Adrenal gland (tissue), 12 donors: Measurements from ENCODE around the gene C3orf52. TPM values are rescaled to one million over a fixed set of nuclear protein-coding genes. Genes with fewer than 3 reads are reported as not detected.

Source experiments
- DNase-seq, 7 donors: peaks; one replicate each; pipeline ENCODE4 v3.0.0-alpha.2; 2019 to 2020
- H3K27ac ChIP-seq, 5 donors: fragments of 200-600 bp; sonication (generic) in 4 of 5; 1 replicate in 3 of 5; 2 replicates in 2 of 5; pipeline versions ENCODE4 v1.5.1 to v1.8.0; 2016 to 2020; ENCODE audit warnings: mild to moderate bottlenecking in 1 of 5
- H3K27me3 ChIP-seq: fragments of 200-600 bp; 2 replicates; pipeline ENCODE4 v1.8.0; 2021
- H3K36me3 ChIP-seq, 2 donors: fragments of 200-600 bp; replicated peaks in 1 of 2; 1 replicate in 1 of 2; 2 replicates in 1 of 2; pipeline versions ENCODE4 v1.5.1 to v1.8.0; 2018 to 2022
- H3K4me1 ChIP-seq, 2 donors: fragments of 200-600 bp; replicated peaks in 1 of 2; 1 replicate in 1 of 2; 2 replicates in 1 of 2; pipeline versions ENCODE4 v1.5.1 to v1.8.0; 2018 to 2021
- H3K4me3 ChIP-seq, 4 donors: fragments of 200-600 bp; sonication (generic) in 3 of 4; one replicate each; pipeline ENCODE4 v1.5.1; 2016 to 2018
- H3K9me3 ChIP-seq, 3 donors: fragments of 200-600 bp; sonication (generic) in 1 of 3; replicated peaks in 1 of 3; 1 replicate in 2 of 3; 2 replicates in 1 of 3; pipeline versions ENCODE4 v1.5.1 to v1.8.0; 2016 to 2021
- CTCF ChIP-seq, 6 experiments: fragments of 450-650 bp in 4 of 6; fragments of 200-600 bp in 2 of 6; sonication (generic) in 1 of 6; IDR thresholded peaks; 1 replicate in 5 of 6; 2 replicates in 1 of 6; pipeline versions ENCODE4 v1.5.1 to v1.8.0; 2016 to 2021; ENCODE audit warnings: antibody characterized with exemption in 6 of 6, mild to moderate bottlenecking in 2 of 6, moderate library complexity in 1 of 6
- POLR2A ChIP-seq, 2 donors: fragments of 450-650 bp; IDR thresholded peaks; one replicate each; pipeline ENCODE4 v1.6.1; 2017; ENCODE audit warnings: antibody characterized with exemption in 2 of 2, mild to moderate bottlenecking in 2 of 2, moderate library complexity in 1 of 2
- WGBS, 4 donors: extraction: QIAGEN DNeasy Blood & Tissue Kit in 2 of 4; methylation state at CpG; one replicate each; pipeline versions ENCODE4 v1.1.5 to v1.1.7; 2013 to 2017; 5-methylcytosine and 5-hydroxymethylcytosine counted together
- intact Hi-C, 2 donors: fragments of 100-400 bp; cut with DNase I; formaldehyde crosslinking; loops; one replicate each; pipeline versions ENCODE4 v1.14.1 to v1.15.0; 2022 to 2023
- microRNA counts, 2 donors: library from miRNA; unstranded; fragments of <30 nt; microRNA quantifications; one replicate each; lab custom pipeline; 2016
- microRNA-seq, 3 donors: library from miRNA; unstranded; fragments of <30 nt; microRNA quantifications; one replicate each; pipeline ENCODE4, GENCODE V29; 2017 to 2020
- polyA plus RNA-seq, 3 donors: library from polyadenylated mRNA; stranded (reverse); fragments of 200-250 nt in 2 of 3; fragments of 350-450 nt in 1 of 3; fragmentation: Illumina TruSeq in 1 of 3; extraction: RNeasy Lipid Tissue Mini Kit (QIAGEN cat#74804) in 1 of 3; gene quantifications; one replicate each; pipeline ENCODE4 v1.2.3, GENCODE V29; 2013 to 2014
- small RNA-seq, 2 donors: library from RNA; depleted of rRNA; stranded (forward); fragments of <200 nt; gene quantifications; one replicate each; pipeline ENCODE3, GENCODE V24; 2016
- total RNA-seq, 9 donors: library from RNA; depleted of rRNA in 4 of 9; stranded (reverse); fragments of >200 nt in 4 of 9; fragments of 120-200 nt in 1 of 9; fragmentation: NEBNext Ultra II Directional in 1 of 9; extraction: Animal tissue kit (Norgen Biotek cat#: 25700) in 1 of 9; gene quantifications; one replicate each; pipeline versions ENCODE4 v1.1.0 to v1.2.4, GENCODE V29; 2013 to 2023
- donor health status: healthy with polysubstance abuse.
- donor health status: Bipolar disorder and iron deficiency.
- donor health status: DM: yes; HTN: yes; CAD: no.
- donor health status: DM: no; HTN: no; CAD: no.
- donor health status: DM: no; HTN: no; CAD: no.
- donor health status: DM: yes; HTN: yes; CAD: no.

Gene C3orf52
- total and polyA plus RNA-seq, 12 donors: 0.06 to 9.0 (median 2.2) TPM

GRCh38 chr3:112143689-112144088 lies 57.5 kb downstream of the C3orf52 start:
- intact Hi-C loops: no loop called here
- H3K36me3 ChIP-seq: no peaks in the 10 kb centered on the region
- H3K9me3 ChIP-seq: no peaks in the 10 kb centered on the region
- H3K4me1 ChIP-seq: no peaks in the 10 kb centered on the region
- no peak for DNase-seq
- TF ChIP-seq POLR2A (IDR thresholded peaks at IDR 0.05) (no peak), CTCF (IDR thresholded peaks at IDR 0.05) (no peak)
- no peak overlapping the region for H3K4me3 ChIP-seq
- no peak overlapping the region for H3K27ac ChIP-seq
- WGBS, 4 donors: 20 to 57% (median 36%) methylated on average over 1 of the region's 1 CpG
- H3K27me3 ChIP-seq: no peaks in the 10 kb centered on the region

- H3K27me3 ChIP-seq: no peaks in the 10 kb centered on the region
- WGBS, 4 donors: 87 to 100% (median 93%) methylated on average over 1 of the region's 1 CpG; no CpG with 5 or more reads in 1 of the 4 donors
- TF ChIP-seq POLR2A (IDR thresholded peaks at IDR 0.05) (no peak), CTCF (IDR thresholded peaks at IDR 0.05) (no peak)
- H3K4me1 ChIP-seq: no peaks in the 10 kb centered on the region
- DNase-seq: no peak
- H3K27ac ChIP-seq: no peak overlapping the region
- H3K4me3 ChIP-seq: no peak overlapping the region
- intact Hi-C loops: no loop called here
- no peaks in the 10 kb centered on the region for H3K36me3 ChIP-seq
- H3K9me3 ChIP-seq: no peaks in the 10 kb centered on the region
Observed at GRCh38 chr3:112149136-112149535, 62.9 kb downstream of the C3orf52 start.

GRCh38 chr3:112167758-112168157 lies 81.6 kb downstream of the C3orf52 start:
- Histone ChIP-seq H3K4me3 (no peak overlapping the region), H3K27ac (no peak overlapping the region), H3K4me1 (no peaks in the 10 kb centered on the region), H3K27me3 (no peaks in the 10 kb centered on the region), H3K36me3 (no peaks in the 10 kb centered on the region), H3K9me3 (no peaks in the 10 kb centered on the region)
- intact Hi-C loops: no loop called here
- TF ChIP-seq CTCF (IDR thresholded peaks at IDR 0.05) (no peak), POLR2A (IDR thresholded peaks at IDR 0.05) (no peak)
- WGBS, 4 donors: 82 to 96% (median 91%) methylated on average over 2 of the region's 2 CpGs
- no peak for DNase-seq

MicroRNAs within 50 kb of the gene (microRNA counts, 767-probe panel; counts per million panel counts)
- 0 counts per million in 2 donors for microRNA hsa-miR-567 (lab: Ali Mortazavi, UCI)

Small RNA genes within 50 kb of the gene (microRNA-seq; reads per million reads assigned to microRNA genes)
- gene MIR567: 0 reads per million in 3 donors

Small RNA genes within 50 kb of the gene (small RNA-seq; reads per million reads assigned to genes)
- 0 reads per million in 2 donors for gene MIR567

Other genes with a start within 250 kb of the C3orf52 start
- gene PHLDB2, start 227.1 kb upstream of the C3orf52 start, total RNA-seq: 10 to 100 TPM in 8 of 9 donors, 1 to 10 TPM in 1; 7.4 to 26.1 (median 14.2) TPM
- 10 to 100 TPM in 2 of 3 donors, 1 to 10 TPM in 1; 6.2 to 39.6 (median 12.9) TPM for gene PHLDB2, start 227.1 kb upstream of the C3orf52 start, polyA plus RNA-seq
- 10 to 100 TPM; 27.6 to 81.8 (median 49.6) TPM for gene ABHD10, start 107.4 kb upstream of the C3orf52 start, total RNA-seq
- gene ABHD10, start 107.4 kb upstream of the C3orf52 start, polyA plus RNA-seq: 10 to 100 TPM; 28.6 to 47.7 (median 30.3) TPM
- gene TAGLN3, start 87.5 kb upstream of the C3orf52 start, total RNA-seq: 10 to 100 TPM in 4 of 9 donors, 1 to 10 TPM in 1, under 1 TPM in 1, not detected in 3; 0.55 to 22.4 (median 11.2) TPM
- gene TAGLN3, start 87.5 kb upstream of the C3orf52 start, polyA plus RNA-seq: 10 to 100 TPM; 27.6 to 52.1 (median 42.4) TPM
- not detected for gene TMPRSS7, start 51.7 kb upstream of the C3orf52 start, total RNA-seq
- not detected for gene TMPRSS7, start 51.7 kb upstream of the C3orf52 start, polyA plus RNA-seq
- 1 to 10 TPM in 1 of 9 donors, under 1 TPM in 4, not detected in 4; 0.17 to 1.8 (median 0.26) TPM for gene GCSAM, start 46.9 kb downstream of the C3orf52 start, total RNA-seq
- gene GCSAM, start 46.9 kb downstream of the C3orf52 start, polyA plus RNA-seq: under 1 TPM in 2 of 3 donors, not detected in 1; 0.07 to 0.26 TPM
- under 1 TPM in 1 of 9 donors, not detected in 8; 0.72 TPM for gene SLC9C1, start 207.8 kb downstream of the C3orf52 start, total RNA-seq
- gene SLC9C1, start 207.8 kb downstream of the C3orf52 start, polyA plus RNA-seq: not detected
- 10 to 100 TPM in 1 of 9 donors, 1 to 10 TPM in 7, not detected in 1; 1.3 to 11.3 (median 3.2) TPM for gene CD200, start 246.8 kb downstream of the C3orf52 start, total RNA-seq
- gene CD200, start 246.8 kb downstream of the C3orf52 start, polyA plus RNA-seq: 10 to 100 TPM in 1 of 3 donors, 1 to 10 TPM in 2; 3.3 to 20.7 (median 5.1) TPM